C4-2B (cell line): ENCODE measurements around the gene ZBTB20.

Experiments used
- ZFX ChIP-seq: fragments of 450-650 bp; IDR thresholded peaks from 2 replicates; pipeline ENCODE4 v1.6.1; 2017
- TF ChIP-seq, protein P1 (sequence below): fragments of 450-650 bp; conservative IDR thresholded peaks from 2 replicates; pipeline ENCODE4 v1.5.1; 2017; ENCODE audit warnings: mild to moderate bottlenecking

DNA sequence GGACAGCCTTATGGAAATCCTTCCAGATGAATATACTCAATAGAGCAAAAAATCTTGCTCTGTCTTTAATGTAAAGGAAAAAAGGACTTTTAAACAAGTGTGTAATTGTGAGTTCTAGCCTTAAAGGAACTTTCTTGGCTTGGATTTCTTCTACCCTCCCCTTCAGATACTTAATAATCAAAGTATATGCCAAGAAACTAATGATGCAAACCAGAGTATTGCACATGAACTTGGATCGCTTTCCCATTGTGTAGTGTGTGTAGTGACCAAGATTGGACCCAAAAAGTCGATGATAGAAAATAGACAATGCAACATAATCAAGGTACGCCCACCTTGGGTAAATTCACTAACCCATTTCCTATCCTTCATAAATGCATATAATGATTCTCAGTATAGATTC lies 729.4 kb downstream of the ZBTB20 start:
- TF ChIP-seq, protein P1, sequence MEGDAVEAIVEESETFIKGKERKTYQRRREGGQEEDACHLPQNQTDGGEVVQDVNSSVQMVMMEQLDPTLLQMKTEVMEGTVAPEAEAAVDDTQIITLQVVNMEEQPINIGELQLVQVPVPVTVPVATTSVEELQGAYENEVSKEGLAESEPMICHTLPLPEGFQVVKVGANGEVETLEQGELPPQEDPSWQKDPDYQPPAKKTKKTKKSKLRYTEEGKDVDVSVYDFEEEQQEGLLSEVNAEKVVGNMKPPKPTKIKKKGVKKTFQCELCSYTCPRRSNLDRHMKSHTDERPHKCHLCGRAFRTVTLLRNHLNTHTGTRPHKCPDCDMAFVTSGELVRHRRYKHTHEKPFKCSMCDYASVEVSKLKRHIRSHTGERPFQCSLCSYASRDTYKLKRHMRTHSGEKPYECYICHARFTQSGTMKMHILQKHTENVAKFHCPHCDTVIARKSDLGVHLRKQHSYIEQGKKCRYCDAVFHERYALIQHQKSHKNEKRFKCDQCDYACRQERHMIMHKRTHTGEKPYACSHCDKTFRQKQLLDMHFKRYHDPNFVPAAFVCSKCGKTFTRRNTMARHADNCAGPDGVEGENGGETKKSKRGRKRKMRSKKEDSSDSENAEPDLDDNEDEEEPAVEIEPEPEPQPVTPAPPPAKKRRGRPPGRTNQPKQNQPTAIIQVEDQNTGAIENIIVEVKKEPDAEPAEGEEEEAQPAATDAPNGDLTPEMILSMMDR, result no peak
- no peak for TF ChIP-seq ZFX
